Measurements from ENCODE around the gene ZNF331.

The ZNF331 gene

GRCh38 chr19:53537521-53538377 is at the start of gene ZNF331:
ZNF331 (plus strand) TSS chr19:53538145; CDS start chr19:53569377, 31,232 bp downstream.
- TF ChIP-seq, protein P1, sequence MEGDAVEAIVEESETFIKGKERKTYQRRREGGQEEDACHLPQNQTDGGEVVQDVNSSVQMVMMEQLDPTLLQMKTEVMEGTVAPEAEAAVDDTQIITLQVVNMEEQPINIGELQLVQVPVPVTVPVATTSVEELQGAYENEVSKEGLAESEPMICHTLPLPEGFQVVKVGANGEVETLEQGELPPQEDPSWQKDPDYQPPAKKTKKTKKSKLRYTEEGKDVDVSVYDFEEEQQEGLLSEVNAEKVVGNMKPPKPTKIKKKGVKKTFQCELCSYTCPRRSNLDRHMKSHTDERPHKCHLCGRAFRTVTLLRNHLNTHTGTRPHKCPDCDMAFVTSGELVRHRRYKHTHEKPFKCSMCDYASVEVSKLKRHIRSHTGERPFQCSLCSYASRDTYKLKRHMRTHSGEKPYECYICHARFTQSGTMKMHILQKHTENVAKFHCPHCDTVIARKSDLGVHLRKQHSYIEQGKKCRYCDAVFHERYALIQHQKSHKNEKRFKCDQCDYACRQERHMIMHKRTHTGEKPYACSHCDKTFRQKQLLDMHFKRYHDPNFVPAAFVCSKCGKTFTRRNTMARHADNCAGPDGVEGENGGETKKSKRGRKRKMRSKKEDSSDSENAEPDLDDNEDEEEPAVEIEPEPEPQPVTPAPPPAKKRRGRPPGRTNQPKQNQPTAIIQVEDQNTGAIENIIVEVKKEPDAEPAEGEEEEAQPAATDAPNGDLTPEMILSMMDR (IDR thresholded peaks at IDR 0.05), result no peak

DNA sequence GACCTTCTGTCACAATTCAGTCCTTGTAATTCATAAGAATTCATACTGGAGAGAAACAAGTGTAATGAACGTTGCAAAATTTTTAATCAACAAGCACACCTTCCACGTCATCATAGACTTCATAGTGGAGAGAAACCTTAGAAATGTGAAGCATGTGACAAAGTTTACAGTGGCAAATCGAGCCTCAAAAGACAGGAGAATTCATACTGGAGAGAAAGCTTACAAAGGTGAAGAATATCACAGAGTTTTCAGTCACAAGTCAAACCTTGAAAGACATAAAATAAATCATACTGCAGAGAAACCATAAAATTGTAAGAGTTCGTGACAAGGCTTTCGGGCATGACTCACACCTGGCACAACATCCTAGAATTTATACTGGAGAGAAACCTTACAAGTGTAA is 45.8 kb upstream of the ZNF331 start:
- TF ChIP-seq, protein P1 (IDR thresholded peaks at IDR 0.05), result no peak

DNA sequence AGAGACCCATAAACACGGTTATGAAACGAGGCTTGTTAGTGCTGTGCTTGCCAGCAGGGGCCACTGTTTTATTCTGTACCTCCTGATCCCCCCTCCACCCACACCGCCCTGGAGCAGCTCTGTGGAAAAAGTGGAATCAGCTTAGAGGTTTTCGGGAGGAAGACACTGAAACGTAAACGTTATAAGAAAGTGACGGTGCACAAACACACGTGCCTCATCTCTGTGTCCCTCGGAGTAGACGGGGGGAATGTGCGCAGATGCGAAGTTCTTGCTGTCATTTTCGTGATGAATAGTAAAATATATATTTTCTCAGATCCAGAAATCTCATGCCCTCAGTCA is 33.6 kb upstream of the ZNF331 start:
- TF ChIP-seq, protein P1 (IDR thresholded peaks at IDR 0.05), result peak; percentile 46

- TF ChIP-seq, protein P1 (IDR thresholded peaks at IDR 0.05), result no peak
Observed at GRCh38 chr19:53504885-53505284, 33.1 kb upstream of the ZNF331 start.

DNA sequence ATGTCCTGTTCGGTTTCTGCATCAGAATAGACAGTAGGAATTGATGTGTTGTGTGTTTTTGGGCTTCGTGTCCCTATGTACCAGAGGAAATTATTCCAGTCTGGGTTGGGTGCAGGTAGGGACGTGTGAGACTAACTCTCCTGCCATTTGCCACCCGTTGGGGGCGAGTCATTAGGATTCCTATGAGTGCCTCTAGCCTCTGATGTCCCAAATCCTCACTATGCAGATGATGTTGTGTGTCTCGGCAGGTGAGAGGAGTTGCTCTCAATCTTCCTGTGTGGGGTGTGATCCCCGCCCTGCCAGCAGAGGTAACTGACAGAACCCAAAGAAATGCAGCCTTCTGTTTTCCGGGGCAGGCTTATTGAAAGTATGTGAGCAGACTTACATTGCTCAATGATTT is 31.2 kb upstream of the ZNF331 start:
- TF ChIP-seq, protein P1 (IDR thresholded peaks at IDR 0.05), result no peak

DNA sequence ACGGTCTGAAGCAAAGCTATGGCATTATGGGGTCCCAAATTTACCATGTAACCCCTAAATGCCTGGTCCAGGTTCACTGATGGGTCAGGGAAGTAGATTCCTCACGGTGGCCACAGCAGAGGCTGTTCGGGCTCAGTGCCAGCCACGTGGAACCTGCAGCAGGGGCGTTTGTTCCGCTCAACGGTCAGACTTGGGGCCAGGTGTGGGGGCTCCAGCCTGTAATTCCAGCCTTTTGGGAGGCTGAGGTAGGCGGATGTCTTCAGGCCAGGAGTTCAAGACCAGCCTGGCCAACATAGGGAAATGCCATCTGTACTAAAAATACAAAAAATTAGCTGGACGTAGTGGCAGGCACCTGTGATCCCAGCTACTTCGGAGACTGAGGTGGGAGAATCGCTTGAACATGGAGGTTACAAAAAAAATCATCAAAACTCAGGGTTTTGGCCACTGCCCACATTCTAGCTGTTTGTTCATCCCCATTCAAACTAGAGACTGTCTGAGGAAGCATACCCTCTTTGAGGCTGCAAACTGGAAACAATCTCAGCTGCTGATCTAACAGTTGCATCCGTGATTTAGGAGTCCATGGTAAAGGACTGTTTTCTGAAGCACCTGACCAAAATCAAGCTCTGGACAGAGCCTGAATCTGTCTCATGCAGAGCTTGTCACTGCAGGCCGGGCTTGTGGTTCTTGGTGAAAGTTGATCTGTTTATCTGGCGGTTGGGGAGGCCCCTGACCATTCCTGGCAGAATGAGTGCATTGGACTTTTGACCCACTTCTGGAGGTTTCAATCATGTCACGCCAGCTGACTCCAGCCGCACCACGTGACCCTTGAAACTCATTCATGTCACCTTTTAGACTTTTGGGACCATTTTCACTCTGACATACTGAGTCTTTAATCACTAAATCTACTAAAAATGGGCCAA is 30.2 kb upstream of the ZNF331 start:
- TF ChIP-seq, protein P1 (IDR thresholded peaks at IDR 0.05), result no peak

DNA sequence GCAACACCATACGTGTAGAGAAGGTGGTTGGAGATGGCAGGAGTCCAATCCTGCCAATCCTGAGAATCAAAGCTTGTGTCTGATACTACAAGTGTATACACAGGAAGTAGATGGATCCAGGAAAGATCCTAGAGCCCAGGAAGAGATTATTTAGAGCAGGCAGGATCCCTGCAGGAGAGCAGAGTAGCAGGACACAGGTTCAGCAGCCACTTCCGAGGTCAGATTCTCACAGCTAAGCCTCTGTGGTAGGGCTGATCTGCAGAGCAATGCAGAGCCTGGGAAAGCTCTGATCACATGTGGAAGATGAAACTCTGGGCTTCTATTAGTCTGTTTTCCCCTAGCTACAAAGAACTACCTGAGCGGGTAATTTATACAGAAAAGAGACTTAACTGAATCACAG is 28.5 kb upstream of the ZNF331 start:
- TF ChIP-seq, protein P1 (IDR thresholded peaks at IDR 0.05), result no peak
